Fibroblast of villous mesenchyme (primary cell): Measurements from ENCODE around the gene ERICH4. TPM values are rescaled to one million over a fixed set of nuclear protein-coding genes. Genes with fewer than 3 reads are reported as not detected.

Source experiments
- DNase-seq: peaks from one replicate; pipeline ENCODE4 v3.0.0-alpha.2; 2010; ENCODE audit warnings: low read depth
- H3K4me3 ChIP-seq: 2 replicates; pipeline ENCODE4 v1.5.1; 2011; ENCODE audit warnings: low read depth, mild to moderate bottlenecking, low read length
- CTCF ChIP-seq: IDR thresholded peaks from 2 replicates; pipeline ENCODE4 v1.5.1; 2012; ENCODE audit warnings: low read depth, mild to moderate bottlenecking, low read length; ENCODE audit not compliant: insufficient read depth
- total RNA-seq: library from RNA; depleted of rRNA; stranded (reverse); fragments of >200 nt; gene quantifications from 2 replicates; pipeline ENCODE4 v1.2.3, GENCODE V29; 2012

The ERICH4 gene
- total RNA-seq, 1 donor, result not detected

GRCh38 chr19:41409288-41409687 lies 33.7 kb upstream of the ERICH4 start:
- no peak overlapping the region for H3K4me3 ChIP-seq
- no peak for TF ChIP-seq CTCF
- DNase-seq, result peak; percentile 50

- no peak for TF ChIP-seq CTCF
- no peak overlapping the region for H3K4me3 ChIP-seq
- no peak for DNase-seq
Observed at GRCh38 chr19:41410336-41411054, 32.5 kb upstream of the ERICH4 start.

GRCh38 chr19:41411100-41411967 lies 31.6 kb upstream of the ERICH4 start:
- no peak overlapping the region for H3K4me3 ChIP-seq
- no peak for DNase-seq
- no peak for TF ChIP-seq CTCF

- no peak for DNase-seq
- no peak overlapping the region for H3K4me3 ChIP-seq
- TF ChIP-seq CTCF, result no peak
Observed at GRCh38 chr19:41411968-41412265, 31.0 kb upstream of the ERICH4 start.

GRCh38 chr19:41412953-41413352 lies 30.0 kb upstream of the ERICH4 start:
- H3K4me3 ChIP-seq, result no peak overlapping the region
- no peak for TF ChIP-seq CTCF
- no peak for DNase-seq

GRCh38 chr19:41413947-41414346 lies 29.0 kb upstream of the ERICH4 start:
- DNase-seq, result no peak
- H3K4me3 ChIP-seq, result no peak overlapping the region
- TF ChIP-seq CTCF, result no peak
